Subcutaneous adipose tissue (tissue), 4 donors: ENCODE data around the gene PDCD2L. TPM values are rescaled to one million over a fixed set of nuclear protein-coding genes. Genes with fewer than 3 reads are reported as not detected.

ENCODE experiments used
- total RNA-seq, 4 donors: library from RNA; depleted of rRNA; stranded (reverse); fragments of >200 nt; gene quantifications; one replicate each; pipeline ENCODE4 v1.1.0, GENCODE V29; 2016
- TF ChIP-seq, protein P1 (sequence below): fragments of 450-650 bp; IDR thresholded peaks from one replicate; pipeline ENCODE4 v1.5.1; 2016; ENCODE audit warnings: low read depth, mild to moderate bottlenecking, control low read depth, antibody characterized with exemption, moderate library complexity

The PDCD2L gene
- total RNA-seq, 4 donors from 2014 or later, result 7.9 to 13.6 (median 10.4) TPM

DNA sequence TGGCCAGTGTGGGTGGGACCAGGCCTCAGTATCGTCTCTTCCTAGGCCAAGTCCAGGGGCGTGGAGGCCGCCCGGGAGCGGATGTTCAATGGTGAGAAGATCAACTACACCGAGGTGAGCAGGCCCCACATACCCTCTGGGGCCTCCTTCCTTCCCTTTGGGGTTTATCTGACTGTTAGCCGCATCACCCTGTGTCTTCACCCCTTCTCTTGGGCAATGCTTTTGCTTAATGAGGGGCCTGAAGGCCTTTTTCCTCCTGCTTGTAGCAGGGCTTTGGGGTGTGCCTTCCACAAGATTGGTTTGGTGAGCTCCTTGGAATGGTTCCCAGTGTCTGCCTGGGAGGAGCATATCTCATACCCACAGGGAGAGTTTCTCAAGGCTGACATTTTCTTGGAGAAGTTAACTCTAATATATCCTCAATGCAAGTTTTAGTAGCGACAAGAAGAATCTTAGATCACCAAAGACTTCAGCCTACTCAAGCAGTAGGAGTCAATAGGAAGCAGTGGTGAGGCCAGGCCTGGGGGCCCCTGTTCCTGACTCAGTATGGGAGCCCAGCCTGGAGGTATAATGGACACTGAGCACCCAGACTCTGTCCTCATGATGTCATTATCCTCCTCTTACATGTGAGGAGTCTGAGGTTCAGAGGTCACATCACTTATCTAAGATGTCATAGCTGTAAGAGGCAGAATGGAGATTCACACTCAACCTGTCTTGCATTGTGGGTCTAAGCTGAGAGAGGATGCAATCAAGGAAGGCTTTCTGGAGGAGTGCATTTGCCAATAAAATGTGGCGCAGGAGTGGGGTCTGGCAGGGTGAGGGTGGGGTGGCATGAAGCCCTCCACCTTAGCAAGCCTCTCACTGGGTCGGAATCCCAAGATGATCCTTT, 37.2 kb upstream of the PDCD2L start:
- TF ChIP-seq, protein P1, sequence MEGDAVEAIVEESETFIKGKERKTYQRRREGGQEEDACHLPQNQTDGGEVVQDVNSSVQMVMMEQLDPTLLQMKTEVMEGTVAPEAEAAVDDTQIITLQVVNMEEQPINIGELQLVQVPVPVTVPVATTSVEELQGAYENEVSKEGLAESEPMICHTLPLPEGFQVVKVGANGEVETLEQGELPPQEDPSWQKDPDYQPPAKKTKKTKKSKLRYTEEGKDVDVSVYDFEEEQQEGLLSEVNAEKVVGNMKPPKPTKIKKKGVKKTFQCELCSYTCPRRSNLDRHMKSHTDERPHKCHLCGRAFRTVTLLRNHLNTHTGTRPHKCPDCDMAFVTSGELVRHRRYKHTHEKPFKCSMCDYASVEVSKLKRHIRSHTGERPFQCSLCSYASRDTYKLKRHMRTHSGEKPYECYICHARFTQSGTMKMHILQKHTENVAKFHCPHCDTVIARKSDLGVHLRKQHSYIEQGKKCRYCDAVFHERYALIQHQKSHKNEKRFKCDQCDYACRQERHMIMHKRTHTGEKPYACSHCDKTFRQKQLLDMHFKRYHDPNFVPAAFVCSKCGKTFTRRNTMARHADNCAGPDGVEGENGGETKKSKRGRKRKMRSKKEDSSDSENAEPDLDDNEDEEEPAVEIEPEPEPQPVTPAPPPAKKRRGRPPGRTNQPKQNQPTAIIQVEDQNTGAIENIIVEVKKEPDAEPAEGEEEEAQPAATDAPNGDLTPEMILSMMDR, result no peak

DNA sequence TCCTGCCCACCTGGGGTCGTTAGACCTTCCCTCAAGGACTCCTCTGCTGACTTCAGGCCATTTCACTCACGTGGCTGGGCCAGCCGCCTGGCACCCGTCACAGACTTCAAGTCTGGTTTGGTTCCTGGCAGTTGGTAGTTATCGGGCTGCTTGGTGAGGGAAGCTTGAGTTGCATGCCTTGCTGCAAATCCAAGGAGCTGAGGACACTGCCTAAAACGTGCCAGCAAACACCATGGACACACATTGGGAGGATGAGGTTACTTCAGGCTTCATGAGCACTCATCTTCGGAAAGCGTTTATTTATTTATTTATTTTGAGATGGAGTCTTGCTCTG, 36.6 kb upstream of the PDCD2L start:
- TF ChIP-seq, protein P1, result no peak

DNA sequence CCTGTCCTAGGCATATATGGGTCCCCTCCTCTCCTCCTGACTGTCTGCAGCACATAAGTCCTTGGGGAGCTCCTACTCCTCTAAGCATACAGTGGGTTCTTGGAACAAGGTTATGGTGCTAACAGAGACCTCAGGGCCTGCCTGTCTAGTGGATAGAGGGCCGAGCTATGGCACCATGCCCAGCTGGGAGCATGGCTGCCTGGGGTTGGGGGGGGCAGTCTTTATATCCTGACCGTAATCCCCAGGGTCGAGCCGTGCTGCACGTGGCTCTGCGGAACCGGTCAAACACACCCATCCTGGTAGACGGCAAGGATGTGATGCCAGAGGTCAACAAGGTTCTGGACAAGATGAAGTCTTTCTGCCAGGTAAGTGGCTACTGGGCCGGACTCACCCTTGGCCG, 35.9 kb upstream of the PDCD2L start:
- TF ChIP-seq, protein P1, result no peak

DNA sequence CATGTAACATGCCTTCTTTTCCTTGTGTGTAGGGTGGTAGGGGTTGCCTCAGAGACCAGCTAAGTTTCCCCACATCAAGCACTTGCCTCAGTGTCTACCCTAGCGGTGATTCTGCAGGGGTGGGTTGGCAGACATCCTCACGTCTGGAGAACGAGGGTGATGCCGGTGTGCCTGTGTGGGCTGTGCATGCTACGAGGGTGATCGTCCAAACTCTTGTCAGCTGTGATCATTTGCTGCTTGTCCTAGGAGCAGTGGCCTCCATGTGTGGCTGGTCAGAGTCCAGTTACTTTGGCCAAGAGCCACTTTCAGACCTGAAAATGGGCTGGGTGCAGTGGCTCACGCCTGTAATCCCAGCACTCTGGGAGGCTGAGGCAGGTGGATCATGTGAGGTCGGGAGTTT, 34.1 kb upstream of the PDCD2L start:
- TF ChIP-seq, protein P1, result no peak

DNA sequence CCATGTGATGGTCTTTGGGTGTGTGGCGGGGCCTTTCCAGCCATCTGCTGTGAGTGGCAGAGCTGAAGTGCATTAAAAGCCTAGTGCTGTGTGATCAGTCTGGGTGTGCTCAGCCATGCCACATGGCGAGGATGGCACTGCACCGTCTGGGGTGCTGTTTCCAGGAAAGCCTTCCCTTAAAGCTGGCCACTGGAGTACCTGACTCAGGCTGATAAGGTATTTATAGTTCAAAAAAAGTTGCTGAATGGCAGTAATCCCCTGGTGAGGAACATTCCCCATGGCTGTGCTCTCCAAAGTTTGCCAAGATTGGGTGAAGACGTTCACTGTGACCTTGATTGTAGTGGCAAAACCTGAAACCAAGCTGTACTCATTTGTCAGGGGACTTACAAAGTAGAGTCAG, 33.2 kb upstream of the PDCD2L start:
- TF ChIP-seq, protein P1, result no peak

DNA sequence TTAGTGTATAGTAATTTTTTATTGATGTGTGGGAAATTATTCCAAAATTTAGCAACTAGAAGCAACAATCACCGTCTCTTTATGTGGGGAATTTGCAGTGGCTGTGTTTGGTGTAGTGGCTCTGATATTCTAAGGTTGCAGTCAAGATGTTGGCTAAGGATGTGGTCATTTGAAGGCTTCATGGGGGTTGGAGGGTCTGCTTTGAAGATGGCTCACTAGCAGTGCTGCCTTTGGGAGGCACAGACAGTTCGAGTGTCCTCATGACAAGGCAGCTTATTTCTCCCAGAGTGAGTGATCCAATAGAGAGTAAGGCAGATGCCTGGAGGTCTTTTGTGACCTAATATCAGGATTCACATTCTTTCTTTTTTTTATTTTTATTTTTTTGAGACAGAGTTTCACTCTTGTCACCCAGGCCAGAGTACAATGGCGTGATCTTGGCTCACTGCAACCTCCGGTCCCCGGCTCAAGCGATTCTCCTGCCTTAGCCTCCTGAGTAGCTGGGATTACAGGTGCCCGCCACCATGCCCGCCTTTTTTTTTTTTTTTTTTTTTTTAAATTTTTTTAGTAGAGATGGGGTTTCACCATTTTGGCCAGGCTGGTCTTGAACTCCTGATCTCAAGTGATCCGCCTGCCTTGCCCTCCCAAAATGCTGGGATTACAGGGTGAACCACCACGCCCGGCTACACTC, 30.5 kb upstream of the PDCD2L start:
- TF ChIP-seq, protein P1, result no peak

DNA sequence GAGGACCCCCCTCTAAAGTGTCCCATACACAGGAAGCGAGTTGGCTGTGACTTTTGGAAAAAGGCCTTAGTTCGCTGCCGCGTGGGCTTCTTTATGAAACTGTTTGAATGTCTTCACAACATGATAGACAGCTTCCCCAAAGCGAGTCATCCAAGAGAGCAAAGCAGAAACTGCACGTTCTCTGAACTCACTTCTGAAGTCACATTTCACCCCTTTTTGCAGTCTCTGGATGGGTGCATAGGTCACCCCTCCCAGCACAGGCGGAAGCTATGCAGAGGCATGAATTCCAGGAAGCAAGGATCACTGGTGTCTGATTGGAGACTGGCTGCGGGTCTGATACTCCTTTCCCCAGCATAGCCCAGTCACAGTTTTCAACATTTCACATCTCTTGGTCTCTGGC, 28.6 kb upstream of the PDCD2L start:
- TF ChIP-seq, protein P1, result no peak
